ENCODE results near the gene XXYLT1. TPM values are rescaled to one million over a fixed set of nuclear protein-coding genes. Genes with fewer than 3 reads are reported as not detected.

Gene XXYLT1
- total and polyA plus RNA-seq, 9 of the 15 experiments (the other 6 are each of a cell fraction or from before 2014, with no cell fraction given): 1.9 to 18.9 (median 15.0) TPM

GRCh38 chr3:195140816-195141793 is 129.9 kb downstream of the XXYLT1 start:
- Histone ChIP-seq H3K4me2 (ENCODE audit: insufficient read depth, low read length) (peak overlapping the region; percentile 56), H4K20me1 (replicated peaks; ENCODE audit: control insufficient read depth, insufficient read depth, low read length) (no peaks in the 10 kb centered on the region), H3K9ac (ENCODE audit: insufficient read depth in 1 of 2, low read depth in 2 of 2, low read length in 2 of 2) (peak overlapping the region in 1 of 2 experiments; percentile 45; a peak in 2 of 4 replicates), H2AFZ (ENCODE audit: low read depth, low read length) (peak overlapping the region; percentile 25), H3K4me3 (no peak overlapping the region), H3K4me1 (replicated peaks in 1 of 2; ENCODE audit: control insufficient read depth in 2 of 2, insufficient read depth in 2 of 2, low read length in 2 of 2) (peaks cover 17 to 27% of the 10 kb centered on the region in 2 experiments; a peak in 4 of 5 replicates), H3K36me3 (ENCODE audit: control insufficient read depth, insufficient read depth, low read length) (peaks cover 7% of the 10 kb centered on the region; the same call in 1 of the 3 replicates), H3K9me1 (ENCODE audit: control insufficient read depth, insufficient read depth, low read length) (no peaks in the 10 kb centered on the region), H3K27ac (ENCODE audit: extremely low read depth, low read depth, low read length) (peak overlapping the region; percentile 88), H3K79me2 (ENCODE audit: control insufficient read depth, insufficient read depth, low read length) (no peaks in the 10 kb centered on the region), H3K27me3 (ENCODE audit: control insufficient read depth in 2 of 2, insufficient read depth in 2 of 2, low read length in 2 of 2) (no peaks in the 10 kb centered on the region), H3K9me3 (replicated peaks; ENCODE audit: control insufficient read depth, insufficient read depth, low read depth, low read length) (peaks cover 13% of the 10 kb centered on the region)
- intact Hi-C loops (cut with micrococcal nuclease): no loop called here
- peak; percentile 90 for ATAC-seq
- POLR2A ChIA-PET: no interaction called here
- FAIRE-seq: peak; percentile 93
- CTCF ChIA-PET (ENCODE audit: low intra/inter-chr PET ratio): no interaction called here
- in situ Hi-C loops (cut with MboI): no loop called here
- no TSS peak for BruUV-seq (replicated peaks)
- DNase-seq (ENCODE audit: extremely low read depth in 1 of 4, low spot score in 3 of 4): peak; percentile 83 to 91 (median 86)
- WGBS (ENCODE audit: insufficient coverage, low coverage, missing lambda C conversion rate): 22% methylated on average over 12 of the region's 12 CpGs
- TF ChIP-seq ETV6 (IDR thresholded peaks at IDR 0.05; ENCODE audit: borderline replicate concordance in 1 of 2, low read depth in 2 of 2, low read length in 1 of 2) (no peak), ETV6 (CRISPR knock-in tag; IDR thresholded peaks at IDR 0.05; ENCODE audit: borderline replicate concordance) (no peak), ZFP1 (CRISPR knock-in tag; IDR thresholded peaks at IDR 0.05) (no peak), MLLT1 (IDR thresholded peaks at IDR 0.05) (no peak), ETV5 (CRISPR knock-in tag; IDR thresholded peaks at IDR 0.05; ENCODE audit: low read depth) (peak; percentile 98), PKNOX1 (IDR thresholded peaks at IDR 0.05) (0 out of 2 replicates have a peak, but pooled peaks have one; percentile 39), HDAC3 (IDR thresholded peaks at IDR 0.05; ENCODE audit: borderline replicate concordance, partially characterized antibody) (peak; percentile 81), ESRRB (CRISPR knock-in tag; IDR thresholded peaks at IDR 0.05; ENCODE audit: borderline replicate concordance) (no peak), PHF20 (IDR thresholded peaks at IDR 0.05; ENCODE audit: partially characterized antibody) (no peak), HCFC1 (IDR thresholded peaks at IDR 0.05; ENCODE audit: low read depth, low read length) (no peak)
- TF ChIP-seq, protein P1, sequence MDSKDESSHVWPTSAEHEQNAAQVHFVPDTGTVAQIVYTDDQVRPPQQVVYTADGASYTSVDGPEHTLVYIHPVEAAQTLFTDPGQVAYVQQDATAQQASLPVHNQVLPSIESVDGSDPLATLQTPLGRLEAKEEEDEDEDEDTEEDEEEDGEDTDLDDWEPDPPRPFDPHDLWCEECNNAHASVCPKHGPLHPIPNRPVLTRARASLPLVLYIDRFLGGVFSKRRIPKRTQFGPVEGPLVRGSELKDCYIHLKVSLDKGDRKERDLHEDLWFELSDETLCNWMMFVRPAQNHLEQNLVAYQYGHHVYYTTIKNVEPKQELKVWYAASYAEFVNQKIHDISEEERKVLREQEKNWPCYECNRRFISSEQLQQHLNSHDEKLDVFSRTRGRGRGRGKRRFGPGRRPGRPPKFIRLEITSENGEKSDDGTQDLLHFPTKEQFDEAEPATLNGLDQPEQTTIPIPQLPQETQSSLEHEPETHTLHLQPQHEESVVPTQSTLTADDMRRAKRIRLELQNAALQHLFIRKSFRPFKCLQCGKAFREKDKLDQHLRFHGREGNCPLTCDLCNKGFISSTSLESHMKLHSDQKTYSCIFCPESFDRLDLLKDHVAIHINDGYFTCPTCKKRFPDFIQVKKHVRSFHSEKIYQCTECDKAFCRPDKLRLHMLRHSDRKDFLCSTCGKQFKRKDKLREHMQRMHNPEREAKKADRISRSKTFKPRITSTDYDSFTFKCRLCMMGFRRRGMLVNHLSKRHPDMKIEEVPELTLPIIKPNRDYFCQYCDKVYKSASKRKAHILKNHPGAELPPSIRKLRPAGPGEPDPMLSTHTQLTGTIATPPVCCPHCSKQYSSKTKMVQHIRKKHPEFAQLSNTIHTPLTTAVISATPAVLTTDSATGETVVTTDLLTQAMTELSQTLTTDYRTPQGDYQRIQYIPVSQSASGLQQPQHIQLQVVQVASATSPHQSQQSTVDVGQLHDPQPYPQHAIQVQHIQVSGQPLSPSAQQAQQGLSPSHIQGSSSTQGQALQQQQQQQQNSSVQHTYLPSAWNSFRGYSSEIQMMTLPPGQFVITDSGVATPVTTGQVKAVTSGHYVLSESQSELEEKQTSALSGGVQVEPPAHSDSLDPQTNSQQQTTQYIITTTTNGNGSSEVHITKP (IDR thresholded peaks at IDR 0.05; ENCODE audit: partially characterized antibody): peak; percentile 57
- TF ChIP-seq, protein P2, sequence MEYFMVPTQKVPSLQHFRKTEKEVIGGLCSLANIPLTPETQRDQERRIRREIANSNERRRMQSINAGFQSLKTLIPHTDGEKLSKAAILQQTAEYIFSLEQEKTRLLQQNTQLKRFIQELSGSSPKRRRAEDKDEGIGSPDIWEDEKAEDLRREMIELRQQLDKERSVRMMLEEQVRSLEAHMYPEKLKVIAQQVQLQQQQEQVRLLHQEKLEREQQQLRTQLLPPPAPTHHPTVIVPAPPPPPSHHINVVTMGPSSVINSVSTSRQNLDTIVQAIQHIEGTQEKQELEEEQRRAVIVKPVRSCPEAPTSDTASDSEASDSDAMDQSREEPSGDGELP (CRISPR knock-in tag; IDR thresholded peaks at IDR 0.05; ENCODE audit: borderline replicate concordance): peak; percentile 74

Measured in K562 (cell line).